Ecto neural progenitor cell (in vitro differentiated cells): ENCODE data around the gene SSR2.
A peak's percentile ranks its signal among the peaks of the same experiment; 100 is the strongest.

Experiments
- DNase-seq: peaks from one replicate; pipeline ENCODE4 v3.0.0-alpha.2; 2018; ENCODE audit warnings: low spot score

The SSR2 gene

GRCh38 chr1:156020293-156021092, at the start of gene SSR2:
Gene SSR2, minus strand, starts transcription at chr1:156020951. Its CDS starts 784 bp downstream, at chr1:156020167.
- DNase-seq, result peak; percentile 89

GRCh38 chr1:156070548-156070947, 49.8 kb upstream of the SSR2 start:
- no peak for DNase-seq

- DNase-seq, result no peak
Observed at GRCh38 chr1:156069490-156070455, 49.0 kb upstream of the SSR2 start.

GRCh38 chr1:156067262-156067661, 46.5 kb upstream of the SSR2 start:
- no peak for DNase-seq

GRCh38 chr1:156065871-156066270, 45.1 kb upstream of the SSR2 start:
- no peak for DNase-seq

GRCh38 chr1:156065212-156065611, 44.5 kb upstream of the SSR2 start:
- no peak for DNase-seq

GRCh38 chr1:156064615-156065014, 43.9 kb upstream of the SSR2 start:
- DNase-seq, result no peak

- DNase-seq, result no peak
Observed at GRCh38 chr1:156063997-156064285, 43.2 kb upstream of the SSR2 start.

- DNase-seq, result no peak
Observed at GRCh38 chr1:156062189-156062588, 41.4 kb upstream of the SSR2 start.

GRCh38 chr1:156060937-156061636, 40.3 kb upstream of the SSR2 start, which contains the start of gene RAB25:
Gene RAB25, plus strand, starts transcription at chr1:156061160. Its CDS starts 241 bp downstream, at chr1:156061401.
- no peak for DNase-seq

GRCh38 chr1:156056326-156056849, 35.6 kb upstream of the SSR2 start:
- no peak for DNase-seq

- no peak for DNase-seq
Observed at GRCh38 chr1:156055281-156056048, 34.7 kb upstream of the SSR2 start.

- peak; percentile 98 for DNase-seq
Observed at GRCh38 chr1:156054500-156055280, 33.9 kb upstream of the SSR2 start, which contains the start of gene LAMTOR2. Gene LAMTOR2, plus strand, starts transcription at chr1:156054782. Its CDS starts 108 bp downstream, at chr1:156054890.

- DNase-seq, result peak; percentile 93
Observed at GRCh38 chr1:156053768-156054499, 33.2 kb upstream of the SSR2 start, which contains the start of gene UBQLN4. Gene UBQLN4, minus strand, starts transcription at chr1:156053798. Its CDS starts 97 bp downstream, at chr1:156053701.

- peak; percentile 89 for DNase-seq
Observed at GRCh38 chr1:156052862-156053767, 32.4 kb upstream of the SSR2 start.

GRCh38 chr1:156051011-156051725, 30.4 kb upstream of the SSR2 start:
- DNase-seq, result no peak

GRCh38 chr1:156050376-156050775, 29.6 kb upstream of the SSR2 start:
- no peak for DNase-seq
